Fibroblast of lung (primary cell): Measurements from ENCODE around the gene SAPCD2. TPM values are rescaled to one million over a fixed set of nuclear protein-coding genes. Genes with fewer than 3 reads are reported as not detected.
A peak's percentile ranks its signal among the peaks of the same experiment; 100 is the strongest.

Experiments
- DNase-seq, 2 donors: peaks; one replicate each; pipeline versions ENCODE4 v3.0.0 to v3.0.0-alpha.2; 2010; ENCODE audit warnings: low read depth in 2 of 2
- H2AFZ ChIP-seq: 2 replicates; pipeline ENCODE4 v1.5.1; 2012; ENCODE audit warnings: low read length, control low read depth, inconsistent platforms
- H3K27ac ChIP-seq: 2 replicates; pipeline ENCODE4 v1.5.1; 2011; ENCODE audit warnings: low read length, control low read depth; ENCODE audit not compliant: insufficient read depth
- H3K27me3 ChIP-seq: 2 replicates; pipeline ENCODE4 v1.5.1; 2011; ENCODE audit warnings: mild to moderate bottlenecking, low read length; ENCODE audit not compliant: control insufficient read depth, insufficient read depth
- H3K36me3 ChIP-seq: 2 replicates; pipeline ENCODE4 v1.5.1; 2011; ENCODE audit warnings: low read length; ENCODE audit not compliant: control insufficient read depth, insufficient read depth
- H3K4me1 ChIP-seq: 2 replicates; pipeline ENCODE4 v1.5.1; 2011; ENCODE audit warnings: low read length; ENCODE audit not compliant: control insufficient read depth, insufficient read depth; ENCODE audit errors: extremely low read depth
- H3K4me2 ChIP-seq: 2 replicates; pipeline ENCODE4 v1.5.1; 2011; ENCODE audit warnings: low read length, control low read depth; ENCODE audit not compliant: insufficient read depth; ENCODE audit errors: extremely low read depth
- H3K4me3 ChIP-seq, 4 experiments: fragments of 200-600 bp in 1 of 4; sonication (generic) in 1 of 4; replicated peaks in 1 of 4; 2 replicates each; pipeline ENCODE4 v1.5.1; 2011 to 2016; ENCODE audit warnings: low read length in 4 of 4, low read depth in 3 of 4, mild to moderate bottlenecking in 3 of 4, control low read depth in 2 of 4, inconsistent platforms in 1 of 4, mixed read lengths in 1 of 4; ENCODE audit not compliant: insufficient read depth in 1 of 4; ENCODE audit errors: control extremely low read depth in 1 of 4
- H3K79me2 ChIP-seq: 2 replicates; pipeline ENCODE4 v1.5.1; 2012; ENCODE audit warnings: mild to moderate bottlenecking, low read length, inconsistent platforms; ENCODE audit not compliant: control insufficient read depth, insufficient read depth
- H3K9ac ChIP-seq: 2 replicates; pipeline ENCODE4 v1.5.1; 2011; ENCODE audit warnings: mild to moderate bottlenecking, low read length, control low read depth; ENCODE audit not compliant: insufficient read depth
- H3K9me3 ChIP-seq: 2 replicates; pipeline ENCODE4 v1.5.1; 2012; ENCODE audit warnings: low read depth, low read length; ENCODE audit not compliant: control insufficient read depth, insufficient read depth
- H4K20me1 ChIP-seq: 2 replicates; pipeline ENCODE4 v1.5.1; 2011; ENCODE audit warnings: low read length; ENCODE audit not compliant: control insufficient read depth, insufficient read depth; ENCODE audit errors: extremely low read depth
- CTCF ChIP-seq, 2 donors: IDR thresholded peaks in 1 of 2; conservative IDR thresholded peaks in 1 of 2; 1 replicate in 1 of 2; 2 replicates in 1 of 2; pipeline ENCODE4 v1.5.1; 2011 to 2012; ENCODE audit warnings: low read length in 2 of 2, control low read depth in 1 of 2, inconsistent platforms in 1 of 2, low read depth in 1 of 2, mild to moderate bottlenecking in 1 of 2
- EZH2 ChIP-seq: IDR thresholded peaks from 2 replicates; pipeline ENCODE4 v1.5.1; 2012; ENCODE audit warnings: low read length, control low read depth, mild to moderate bottlenecking; ENCODE audit errors: missing control alignments
- polyA plus RNA-seq, 2 donors: library from polyadenylated mRNA; depleted of rRNA in 1 of 2; stranded (reverse) in 1 of 2; unstranded in 1 of 2; fragments of >200 nt; gene quantifications; 2 replicates each; pipeline ENCODE4 v1.2.1, GENCODE V29; 2011 to 2012; ENCODE audit warnings: missing spikeins in 1 of 2
- total RNA-seq: library from RNA; depleted of rRNA; stranded (reverse); fragments of >200 nt; gene quantifications from 2 replicates; pipeline ENCODE4 v1.2.1, GENCODE V29; 2014

SAPCD2 gene
- total and polyA plus RNA-seq, 2 donors (not counting 1 experiment from before 2014, with no cell fraction given), result 0.85 to 2.8 TPM

- no peak within 1 kb of the TSS for H2AFZ ChIP-seq
- no peaks in the 10 kb centered on the region for H3K4me1 ChIP-seq
- no peak within 1 kb of the TSS for H3K27ac ChIP-seq
- peaks cover 13% of the 10 kb centered on the region for H3K36me3 ChIP-seq
- no peaks in the 10 kb centered on the region for H3K27me3 ChIP-seq
- no peaks in the 10 kb centered on the region for H4K20me1 ChIP-seq
- peak within 1 kb of the TSS; percentile 51 for H3K4me2 ChIP-seq
- peak within 1 kb of the TSS; percentile 23 to 64 (median 26) for H3K4me3 ChIP-seq
- peak within 1 kb of the TSS; percentile 50 for H3K9ac ChIP-seq
- H3K9me3 ChIP-seq, result no peaks in the 10 kb centered on the region
- no peaks in the 10 kb centered on the region for H3K79me2 ChIP-seq
- no peak for TF ChIP-seq CTCF (conservative IDR thresholded peaks at IDR 0.05 in 1 of 2, IDR thresholded peaks at IDR 0.05 in 1 of 2; ENCODE audit: low read depth in 1 of 2, low read length in 2 of 2)
- no peak for TF ChIP-seq EZH2
- DNase-seq, result peak in 1 of 2 donors; percentile 39
Observed at GRCh38 chr9:137114613-137115393, 44.4 kb upstream of the SAPCD2 start, which contains the start of gene DPP7. DPP7 (minus strand) TSS chr9:137114733; CDS start chr9:137114713, 20 bp downstream.

GRCh38 chr9:137114220-137114612 is 43.9 kb upstream of the SAPCD2 start:
- Histone ChIP-seq H2AFZ (no peak overlapping the region), H3K4me2 (peak overlapping the region; percentile 51), H3K79me2 (no peaks in the 10 kb centered on the region), H3K4me3 (peak overlapping the region; percentile 23 to 64 (median 26)), H3K4me1 (no peaks in the 10 kb centered on the region), H3K9ac (peak overlapping the region; percentile 50), H4K20me1 (no peaks in the 10 kb centered on the region), H3K27ac (no peak overlapping the region), H3K36me3 (peaks cover 16% of the 10 kb centered on the region), H3K9me3 (no peaks in the 10 kb centered on the region), H3K27me3 (no peaks in the 10 kb centered on the region)
- DNase-seq, result no peak
- TF ChIP-seq CTCF (conservative IDR thresholded peaks at IDR 0.05 in 1 of 2, IDR thresholded peaks at IDR 0.05 in 1 of 2; ENCODE audit: low read depth in 1 of 2, low read length in 2 of 2) (no peak), EZH2 (no peak)

- TF ChIP-seq CTCF (conservative IDR thresholded peaks at IDR 0.05 in 1 of 2, IDR thresholded peaks at IDR 0.05 in 1 of 2; ENCODE audit: low read depth in 1 of 2, low read length in 2 of 2) (no peak), EZH2 (no peak)
- Histone ChIP-seq H3K27me3 (no peaks in the 10 kb centered on the region), H3K4me1 (no peaks in the 10 kb centered on the region), H3K27ac (no peak overlapping the region), H3K4me2 (peak overlapping the region; percentile 44), H2AFZ (no peak overlapping the region), H3K9ac (no peak overlapping the region), H3K9me3 (no peaks in the 10 kb centered on the region), H3K79me2 (no peaks in the 10 kb centered on the region), H4K20me1 (no peaks in the 10 kb centered on the region), H3K4me3 (peak overlapping the region in 1 of 4 experiments; percentile 36), H3K36me3 (peaks cover 17% of the 10 kb centered on the region)
- DNase-seq, result no peak
Observed at GRCh38 chr9:137113385-137114159, 43.2 kb upstream of the SAPCD2 start.
